ENCODE results near the gene ZBTB49.

Gene ZBTB49

DNA sequence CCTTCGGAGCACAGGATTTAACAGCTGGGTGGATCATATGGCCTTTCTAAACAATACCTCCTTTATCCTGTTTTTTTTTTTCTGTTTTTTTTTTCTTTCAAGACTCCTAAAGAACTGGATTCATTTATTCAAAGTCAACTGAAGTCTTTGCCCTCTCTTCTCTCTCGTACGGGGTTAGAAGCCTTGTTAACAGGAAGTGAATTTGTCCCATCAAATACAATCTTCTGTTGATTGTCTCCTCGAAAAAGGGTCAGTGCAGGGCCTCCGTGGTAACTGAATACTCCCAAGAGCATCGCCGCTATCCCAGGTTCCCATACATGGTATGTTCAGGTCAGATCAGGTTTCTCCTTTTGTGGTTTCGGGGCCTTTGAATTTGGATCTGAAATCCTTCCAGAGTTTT, 40.2 kb upstream of the ZBTB49 start:
- H3K79me2 ChIP-seq (ENCODE audit: insufficient read depth, low read length), result peaks cover 31% of the 10 kb centered on the region
- H3K9me3 ChIP-seq (ENCODE audit: insufficient read depth, low read depth, low read length), result no peaks in the 10 kb centered on the region
- H3F3A ChIP-seq (ENCODE audit: low read depth), result no peaks in the 10 kb centered on the region
- H3K9ac ChIP-seq (ENCODE audit: low read depth, low read length, poor library complexity, severe bottlenecking), result no peak overlapping the region
- no peak for TF ChIP-seq EZH2phosphoT487 (IDR thresholded peaks at IDR 0.05; ENCODE audit: borderline replicate concordance)
- TF ChIP-seq, protein P1, sequence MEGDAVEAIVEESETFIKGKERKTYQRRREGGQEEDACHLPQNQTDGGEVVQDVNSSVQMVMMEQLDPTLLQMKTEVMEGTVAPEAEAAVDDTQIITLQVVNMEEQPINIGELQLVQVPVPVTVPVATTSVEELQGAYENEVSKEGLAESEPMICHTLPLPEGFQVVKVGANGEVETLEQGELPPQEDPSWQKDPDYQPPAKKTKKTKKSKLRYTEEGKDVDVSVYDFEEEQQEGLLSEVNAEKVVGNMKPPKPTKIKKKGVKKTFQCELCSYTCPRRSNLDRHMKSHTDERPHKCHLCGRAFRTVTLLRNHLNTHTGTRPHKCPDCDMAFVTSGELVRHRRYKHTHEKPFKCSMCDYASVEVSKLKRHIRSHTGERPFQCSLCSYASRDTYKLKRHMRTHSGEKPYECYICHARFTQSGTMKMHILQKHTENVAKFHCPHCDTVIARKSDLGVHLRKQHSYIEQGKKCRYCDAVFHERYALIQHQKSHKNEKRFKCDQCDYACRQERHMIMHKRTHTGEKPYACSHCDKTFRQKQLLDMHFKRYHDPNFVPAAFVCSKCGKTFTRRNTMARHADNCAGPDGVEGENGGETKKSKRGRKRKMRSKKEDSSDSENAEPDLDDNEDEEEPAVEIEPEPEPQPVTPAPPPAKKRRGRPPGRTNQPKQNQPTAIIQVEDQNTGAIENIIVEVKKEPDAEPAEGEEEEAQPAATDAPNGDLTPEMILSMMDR (conservative IDR thresholded peaks at IDR 0.05; ENCODE audit: low read length), result no peak
- no peaks in the 10 kb centered on the region for H3K36me3 ChIP-seq (ENCODE audit: insufficient read depth, low read length)
- H3K27me3 ChIP-seq (ENCODE audit: insufficient read depth, low read length, poor library complexity, severe bottlenecking), result no peaks in the 10 kb centered on the region
- no peak overlapping the region for H3K4me3 ChIP-seq (ENCODE audit: low read length, poor library complexity, severe bottlenecking)
- no peaks in the 10 kb centered on the region for H4K20me1 ChIP-seq (ENCODE audit: insufficient read depth, low read length, poor library complexity, severe bottlenecking)
- no peak overlapping the region for H3K4me2 ChIP-seq (ENCODE audit: low read depth, low read length, poor library complexity, severe bottlenecking)
- no peak overlapping the region for H2AFZ ChIP-seq (ENCODE audit: low read length)
- peaks cover 21% of the 10 kb centered on the region for H3K4me1 ChIP-seq (ENCODE audit: insufficient read depth, low read length, poor library complexity, severe bottlenecking)
- no peaks in the 10 kb centered on the region for H3K9me2 ChIP-seq (replicated peaks; ENCODE audit: low read depth, low read length)

DNA sequence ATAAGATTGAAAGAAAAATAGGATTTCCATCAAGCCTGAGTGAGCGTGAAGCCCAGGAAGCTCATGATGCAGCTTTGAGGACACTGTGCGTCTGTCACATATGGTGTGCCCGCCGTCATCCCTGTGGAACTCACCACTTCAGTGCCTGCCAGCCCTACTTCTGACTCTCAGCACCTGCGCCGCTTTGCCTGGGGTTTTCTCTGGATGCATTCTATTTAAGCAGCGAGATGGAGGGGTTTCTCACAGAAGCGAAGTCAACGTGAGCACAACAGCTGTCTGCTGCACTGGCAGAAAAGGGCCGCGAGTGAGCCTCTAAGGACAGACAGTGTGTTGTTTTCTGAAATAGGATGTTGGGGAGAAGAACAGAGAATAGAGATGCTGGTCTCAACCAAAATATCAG, 35.9 kb upstream of the ZBTB49 start:
- no peak overlapping the region for H3K4me2 ChIP-seq (ENCODE audit: low read depth, low read length, poor library complexity, severe bottlenecking)
- TF ChIP-seq EZH2phosphoT487 (IDR thresholded peaks at IDR 0.05; ENCODE audit: borderline replicate concordance), result no peak
- TF ChIP-seq, protein P1 (conservative IDR thresholded peaks at IDR 0.05; ENCODE audit: low read length), result no peak
- no peaks in the 10 kb centered on the region for H3K27me3 ChIP-seq (ENCODE audit: insufficient read depth, low read length, poor library complexity, severe bottlenecking)

DNA sequence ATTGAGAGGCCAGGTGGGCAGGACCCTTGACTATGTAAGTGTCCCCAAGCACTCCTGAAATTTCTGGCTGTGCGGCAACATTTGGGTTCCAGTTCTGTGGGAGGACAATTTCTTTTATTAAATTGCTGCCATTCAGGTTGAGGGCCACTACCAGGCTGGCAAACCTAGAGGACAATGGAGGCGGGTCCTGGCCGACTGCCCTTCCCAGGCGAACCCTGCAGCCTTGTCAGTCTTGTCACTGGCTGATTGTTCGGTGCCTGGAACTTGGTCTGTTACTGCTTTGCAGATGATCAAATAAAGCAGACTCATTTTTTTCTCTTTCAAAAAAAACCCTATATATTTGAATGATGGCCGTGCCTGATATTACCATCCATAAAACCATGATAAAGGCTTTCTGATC, 35.4 kb upstream of the ZBTB49 start:
- Histone ChIP-seq H3K9me3 (ENCODE audit: insufficient read depth, low read depth, low read length) (no peaks in the 10 kb centered on the region), H3K4me1 (ENCODE audit: insufficient read depth, low read length, poor library complexity, severe bottlenecking) (no peaks in the 10 kb centered on the region), H4K20me1 (ENCODE audit: insufficient read depth, low read length, poor library complexity, severe bottlenecking) (no peaks in the 10 kb centered on the region), H3K79me2 (ENCODE audit: insufficient read depth, low read length) (no peaks in the 10 kb centered on the region), H3K4me3 (ENCODE audit: low read length, poor library complexity, severe bottlenecking) (no peak overlapping the region), H3F3A (ENCODE audit: low read depth) (no peaks in the 10 kb centered on the region), H3K36me3 (ENCODE audit: insufficient read depth, low read length) (no peaks in the 10 kb centered on the region), H3K9ac (ENCODE audit: low read depth, low read length, poor library complexity, severe bottlenecking) (no peak overlapping the region), H2AFZ (ENCODE audit: low read length) (no peak overlapping the region), H3K9me2 (replicated peaks; ENCODE audit: low read depth, low read length) (no peaks in the 10 kb centered on the region), H3K4me2 (ENCODE audit: low read depth, low read length, poor library complexity, severe bottlenecking) (no peak overlapping the region), H3K27me3 (ENCODE audit: insufficient read depth, low read length, poor library complexity, severe bottlenecking) (no peaks in the 10 kb centered on the region)
- TF ChIP-seq, protein P1 (conservative IDR thresholded peaks at IDR 0.05; ENCODE audit: low read length), result no peak
- TF ChIP-seq EZH2phosphoT487 (IDR thresholded peaks at IDR 0.05; ENCODE audit: borderline replicate concordance), result no peak

More for the DNA sequence above, 35.9 kb upstream of the ZBTB49 start:
- H3K4me3 ChIP-seq (ENCODE audit: low read length, poor library complexity, severe bottlenecking), result no peak overlapping the region
- no peaks in the 10 kb centered on the region for H3K79me2 ChIP-seq (ENCODE audit: insufficient read depth, low read length)
- H3K4me1 ChIP-seq (ENCODE audit: insufficient read depth, low read length, poor library complexity, severe bottlenecking), result peaks cover under 1% of the 10 kb centered on the region
- no peaks in the 10 kb centered on the region for H3K9me3 ChIP-seq (ENCODE audit: insufficient read depth, low read depth, low read length)
- no peaks in the 10 kb centered on the region for H4K20me1 ChIP-seq (ENCODE audit: insufficient read depth, low read length, poor library complexity, severe bottlenecking)
- no peaks in the 10 kb centered on the region for H3K9me2 ChIP-seq (replicated peaks; ENCODE audit: low read depth, low read length)
- no peak overlapping the region for H2AFZ ChIP-seq (ENCODE audit: low read length)
- H3K9ac ChIP-seq (ENCODE audit: low read depth, low read length, poor library complexity, severe bottlenecking), result no peak overlapping the region
- H3K36me3 ChIP-seq (ENCODE audit: insufficient read depth, low read length), result no peaks in the 10 kb centered on the region
- H3F3A ChIP-seq (ENCODE audit: low read depth), result no peaks in the 10 kb centered on the region
